Transverse colon (tissue), 4 donors: ENCODE results near the gene CASK. TPM values are rescaled to one million over a fixed set of nuclear protein-coding genes. Genes with fewer than 3 reads are reported as not detected.

Source experiments
- DNase-seq: peaks from one replicate; pipeline ENCODE4 v3.0.0-alpha.2; 2019
- H3K27ac ChIP-seq, 4 donors: fragments of 200-600 bp; sonication (generic); 2 replicates each; pipeline ENCODE4 v1.5.1; 2016 to 2018; ENCODE audit warnings: inconsistent platforms in 4 of 4
- H3K27me3 ChIP-seq: fragments of 200-600 bp; sonication (generic); 2 replicates; pipeline ENCODE4 v1.5.1; 2017; ENCODE audit warnings: inconsistent platforms
- H3K36me3 ChIP-seq, 4 donors: fragments of 200-600 bp; sonication (generic); 2 replicates each; pipeline ENCODE4 v1.5.1; 2017 to 2019; ENCODE audit warnings: inconsistent platforms in 4 of 4
- H3K4me1 ChIP-seq, 4 donors: fragments of 200-600 bp; sonication (generic); 2 replicates each; pipeline ENCODE4 v1.5.1; 2017 to 2020; ENCODE audit warnings: inconsistent platforms in 4 of 4
- H3K4me3 ChIP-seq, 4 donors: fragments of 200-600 bp; sonication (generic); 1 replicate in 1 of 4; 2 replicates in 3 of 4; pipeline versions ENCODE4 v1.5.1 to v1.6.1; 2017 to 2019; ENCODE audit warnings: inconsistent platforms in 4 of 4
- H3K9me3 ChIP-seq, 2 donors: fragments of 200-600 bp; sonication (generic); 2 replicates each; pipeline ENCODE4 v1.5.1; 2017 to 2019; ENCODE audit warnings: inconsistent platforms in 2 of 2
- CTCF ChIP-seq, 5 experiments: fragments of 200-600 bp in 3 of 5; fragments of 450-650 bp in 2 of 5; sonication (generic) in 3 of 5; IDR thresholded peaks; 1 replicate in 2 of 5; 2 replicates in 3 of 5; pipeline ENCODE4 v1.5.1; 2016 to 2017; ENCODE audit warnings: antibody characterized with exemption in 5 of 5, inconsistent platforms in 3 of 5, mild to moderate bottlenecking in 2 of 5, moderate library complexity in 1 of 5
- EP300 ChIP-seq: sonication (generic); formaldehyde crosslinking; IDR thresholded peaks from one replicate; pipeline ENCODE4 v1.6.1; 2017; ENCODE audit warnings: antibody characterized with exemption, low read depth
- POLR2A ChIP-seq: fragments of 450-650 bp; IDR thresholded peaks from one replicate; pipeline ENCODE4 v1.6.1; 2016; ENCODE audit warnings: antibody characterized with exemption, mild to moderate bottlenecking, moderate library complexity
- POLR2AphosphoS5 ChIP-seq, 3 donors: sonication (generic); formaldehyde crosslinking; IDR thresholded peaks; one replicate each; pipeline ENCODE4 v1.6.1; 2016; ENCODE audit warnings: antibody characterized with exemption in 3 of 3
- WGBS, 2 donors: methylation state at CpG; one replicate each; pipeline ENCODE4 v1.1.5; 2018; ENCODE audit warnings: low coverage in 1 of 2; 5-methylcytosine and 5-hydroxymethylcytosine counted together
- in situ Hi-C, 4 donors: fragments of 200-750 bp; cut with MboI; loops; one replicate each; pipeline versions ENCODE4 v1.15.0 to v1.15.1; 2017; ENCODE audit warnings: low sequenced_read_pairs in 3 of 4, low pct_ligation_motif_present in 1 of 4, low pct_unique_long_range_greater_than_20kb in 1 of 4
- intact Hi-C: fragments of 100-400 bp; cut with DNase I; formaldehyde crosslinking; loops from one replicate; pipeline ENCODE4 v1.15.1; 2023; ENCODE audit warnings: low total_unique reads
- total RNA-seq, 4 donors: library from RNA; depleted of rRNA; stranded (reverse); fragments of >200 nt; gene quantifications; one replicate each; pipeline ENCODE4 v1.1.0, GENCODE V29; 2016

CASK gene
- total RNA-seq, 4 donors from 2014 or later = 26.6 to 86.1 (median 56.3) TPM

DNA sequence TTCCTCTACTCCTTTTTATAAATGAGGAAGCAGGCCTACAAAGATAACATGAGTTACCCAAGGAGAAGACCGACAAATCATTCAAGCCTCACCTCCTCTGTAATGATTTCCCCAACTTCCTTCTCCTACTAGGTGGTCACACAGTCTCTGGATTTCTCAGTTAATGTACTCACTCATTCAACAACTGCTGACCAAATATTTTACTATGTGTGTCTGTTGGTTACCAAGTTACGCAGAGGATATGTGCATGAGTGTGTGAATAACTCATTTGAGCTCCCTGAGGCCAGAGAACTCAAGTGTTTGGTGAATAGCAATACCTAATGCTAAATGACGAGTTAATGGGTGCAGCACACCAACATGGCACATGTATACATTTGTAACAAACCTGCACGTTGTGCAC lies 10.4 kb downstream of the CASK start:
- H3K4me3 ChIP-seq = no peak overlapping the region
- intact Hi-C loops (no loop called here), in situ Hi-C loops (no loop called here)
- H3K9me3 ChIP-seq = no peaks in the 10 kb centered on the region
- no peak overlapping the region for H3K27ac ChIP-seq
- no peak for TF ChIP-seq POLR2A
- no peak for TF ChIP-seq EP300
- TF ChIP-seq CTCF (IDR thresholded peaks at IDR 0.05) = no peak
- no peak for TF ChIP-seq POLR2AphosphoS5 (IDR thresholded peaks at IDR 0.05)
- H3K36me3 ChIP-seq = no peaks in the 10 kb centered on the region
- DNase-seq = no peak
- H3K4me1 ChIP-seq = peaks cover 0 to 5% (median under 1%) of the 10 kb centered on the region in 4 donors
- H3K27me3 ChIP-seq = no peaks in the 10 kb centered on the region
- 69% methylated on average over 4 of the region's 4 CpGs; no CpG with 5 or more reads in 1 of the 2 donors for WGBS, 2 donors

GRCh38 chrX:41909068-41909467 lies 14.3 kb downstream of the CASK start:
- in situ Hi-C loops (no loop called here), intact Hi-C loops (no loop called here)
- TF ChIP-seq EP300 = no peak
- no peak for TF ChIP-seq CTCF (IDR thresholded peaks at IDR 0.05)
- TF ChIP-seq POLR2AphosphoS5 (IDR thresholded peaks at IDR 0.05) = no peak
- no peak for TF ChIP-seq POLR2A
- no peak for DNase-seq
- no peak overlapping the region for H3K27ac ChIP-seq
- H3K36me3 ChIP-seq = no peaks in the 10 kb centered on the region
- no peaks in the 10 kb centered on the region for H3K9me3 ChIP-seq
- H3K4me1 ChIP-seq = no peaks in the 10 kb centered on the region
- no peak overlapping the region for H3K4me3 ChIP-seq
- no peaks in the 10 kb centered on the region for H3K27me3 ChIP-seq

GRCh38 chrX:41906515-41907187 lies 16.7 kb downstream of the CASK start:
- Histone ChIP-seq H3K36me3 (no peaks in the 10 kb centered on the region), H3K4me3 (no peak overlapping the region), H3K9me3 (no peaks in the 10 kb centered on the region), H3K27me3 (no peaks in the 10 kb centered on the region), H3K27ac (no peak overlapping the region), H3K4me1 (no peaks in the 10 kb centered on the region)
- DNase-seq = no peak
- no peak for TF ChIP-seq POLR2AphosphoS5 (IDR thresholded peaks at IDR 0.05)
- no peak for TF ChIP-seq CTCF (IDR thresholded peaks at IDR 0.05)
- no peak for TF ChIP-seq EP300
- TF ChIP-seq POLR2A = no peak
- intact Hi-C loops (no loop called here), in situ Hi-C loops (no loop called here)
- WGBS, 2 donors = 60 to 88% methylated on average over 1 to 3 of the region's 3 CpGs

DNA sequence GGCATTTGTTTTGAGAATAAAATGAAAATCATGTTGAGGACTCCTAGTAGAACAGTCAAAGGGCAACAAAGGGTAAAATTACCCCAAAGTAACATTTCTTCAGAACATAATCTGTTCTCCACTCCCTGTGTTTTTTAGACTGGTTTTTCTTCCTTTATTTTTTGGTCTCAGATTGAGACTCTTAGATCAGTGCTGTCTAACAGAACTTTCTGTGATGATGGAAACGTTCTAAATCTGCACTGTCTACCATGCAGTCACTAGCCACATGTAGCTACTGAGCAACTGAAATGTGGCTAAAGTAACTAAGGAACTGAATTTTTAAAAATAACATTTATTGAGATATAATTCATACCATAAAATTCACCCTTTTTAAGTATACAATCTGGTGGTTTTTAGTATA lies 19.8 kb downstream of the CASK start:
- in situ Hi-C loops (no loop called here), intact Hi-C loops (no loop called here)
- Histone ChIP-seq H3K36me3 (no peaks in the 10 kb centered on the region), H3K27me3 (no peaks in the 10 kb centered on the region), H3K4me1 (no peaks in the 10 kb centered on the region), H3K4me3 (no peak overlapping the region), H3K27ac (no peak overlapping the region), H3K9me3 (no peaks in the 10 kb centered on the region)
- 33% methylated on average over 1 of the region's 1 CpG; no CpG with 5 or more reads in 1 of the 2 donors for WGBS, 2 donors
- no peak for TF ChIP-seq EP300
- DNase-seq = no peak

- H3K9me3 ChIP-seq = no peaks in the 10 kb centered on the region
- in situ Hi-C loops = no loop called here
- no peak for DNase-seq
- H3K27me3 ChIP-seq = no peaks in the 10 kb centered on the region
- intact Hi-C loops = no loop called here
- no peak overlapping the region for H3K4me3 ChIP-seq
- no peak overlapping the region for H3K27ac ChIP-seq
- no peaks in the 10 kb centered on the region for H3K36me3 ChIP-seq
- H3K4me1 ChIP-seq = no peaks in the 10 kb centered on the region
- TF ChIP-seq POLR2A = no peak
- no peak for TF ChIP-seq POLR2AphosphoS5 (IDR thresholded peaks at IDR 0.05)
- TF ChIP-seq CTCF (IDR thresholded peaks at IDR 0.05) = no peak
- TF ChIP-seq EP300 = no peak
Observed at GRCh38 chrX:41900321-41900720, 23.0 kb downstream of the CASK start.
